ENCODE results near the gene FAM236C.
"Not testable (repeated sequence)": the region's sequence is repeated elsewhere in the genome, so short reads cannot be mapped to it uniquely, and the experiment has no call there.

FAM236C gene

GRCh38 chrX:72912315-72912714 is at the start of gene FAM236C:
TSS of gene FAM236C (plus strand) at chrX:72912615. CDS start at chrX:72912715, 100 bp downstream.
- not testable (repeated sequence) for DNase-seq

- DNase-seq, result not testable (repeated sequence)
Measured at GRCh38 chrX:72882898-72883297, 29.5 kb upstream of the FAM236C start.

DNA sequence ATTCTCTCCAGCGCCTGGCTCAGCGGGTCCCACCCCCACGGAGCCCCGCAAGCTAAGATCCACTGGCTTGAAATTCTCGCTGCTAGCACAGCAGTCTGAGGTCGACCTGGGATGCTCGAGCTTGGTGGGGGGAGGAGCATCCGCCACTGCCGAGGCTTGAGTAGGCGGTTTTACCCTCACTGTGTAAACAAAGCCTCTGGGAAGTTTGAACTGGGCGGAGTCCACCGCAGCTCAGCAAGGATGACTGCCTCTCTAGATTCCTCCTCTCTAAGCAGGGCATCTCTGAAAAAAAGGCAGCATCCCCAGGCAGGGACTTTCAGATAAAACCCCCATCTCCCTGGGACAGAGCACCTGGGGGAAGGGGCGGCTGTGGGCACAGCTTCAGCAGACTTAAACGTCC is 22.7 kb upstream of the FAM236C start:
- DNase-seq, result not testable (repeated sequence)

DNA sequence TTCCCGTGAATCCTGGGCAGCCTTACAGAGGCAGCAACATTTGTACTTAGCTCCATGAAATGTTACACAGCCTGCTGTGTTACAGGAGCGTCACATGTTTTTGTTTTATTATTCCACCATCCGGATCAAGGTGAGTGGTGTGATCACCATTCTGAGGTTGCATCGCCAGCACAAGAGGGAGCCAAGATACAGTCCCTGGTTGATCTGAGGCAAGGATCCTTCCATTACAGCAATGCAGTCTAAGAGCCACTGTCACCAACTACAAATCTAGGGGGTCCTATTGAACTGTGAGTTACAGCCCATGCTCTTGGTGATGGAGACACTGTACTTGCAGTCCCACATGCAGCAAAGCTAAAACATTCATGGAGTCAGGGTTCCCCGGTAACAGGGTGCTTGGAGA is 3.7 kb downstream of the FAM236C start:
- DNase-seq, result not testable (repeated sequence)

DNA sequence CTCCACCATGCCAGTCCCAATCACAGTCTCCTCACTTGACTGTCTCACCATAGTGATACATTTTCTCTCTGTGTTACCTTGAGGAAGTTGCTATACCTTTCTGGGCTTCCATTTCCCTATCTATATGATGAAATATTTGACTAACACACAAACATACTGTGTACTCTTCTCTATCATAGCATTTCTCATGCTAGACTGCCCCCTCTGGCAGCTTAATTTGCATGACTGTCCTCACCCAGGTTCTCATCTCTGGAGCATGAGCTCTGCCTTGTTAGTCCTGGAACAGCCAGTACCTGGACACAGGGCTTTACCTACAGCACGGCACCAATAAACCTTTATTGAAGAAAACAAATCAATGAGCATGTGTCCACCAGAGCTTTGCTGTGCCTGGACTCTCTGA is 19.9 kb downstream of the FAM236C start:
- DNase-seq, result not testable (repeated sequence)

DNA sequence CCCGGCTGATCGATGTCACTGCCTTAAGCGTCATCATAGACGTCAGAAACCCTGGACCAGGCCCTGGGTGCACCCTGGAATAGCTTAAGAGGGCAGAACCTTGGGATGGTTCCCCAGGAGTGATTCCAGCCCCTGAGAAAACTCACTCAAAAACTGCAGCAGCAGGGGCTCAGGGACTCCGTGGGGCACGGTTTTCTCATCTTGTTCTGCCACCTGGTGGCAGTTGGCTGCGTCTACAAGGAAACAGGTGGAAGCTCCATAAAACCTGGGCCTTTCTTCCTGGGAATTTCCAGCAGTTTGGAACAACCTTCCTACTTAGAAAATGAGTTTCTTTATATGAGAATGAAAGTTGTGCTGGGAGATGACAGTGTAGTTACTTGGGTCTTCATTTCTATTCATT is 24.0 kb downstream of the FAM236C start:
- DNase-seq, result not testable (repeated sequence)

DNA sequence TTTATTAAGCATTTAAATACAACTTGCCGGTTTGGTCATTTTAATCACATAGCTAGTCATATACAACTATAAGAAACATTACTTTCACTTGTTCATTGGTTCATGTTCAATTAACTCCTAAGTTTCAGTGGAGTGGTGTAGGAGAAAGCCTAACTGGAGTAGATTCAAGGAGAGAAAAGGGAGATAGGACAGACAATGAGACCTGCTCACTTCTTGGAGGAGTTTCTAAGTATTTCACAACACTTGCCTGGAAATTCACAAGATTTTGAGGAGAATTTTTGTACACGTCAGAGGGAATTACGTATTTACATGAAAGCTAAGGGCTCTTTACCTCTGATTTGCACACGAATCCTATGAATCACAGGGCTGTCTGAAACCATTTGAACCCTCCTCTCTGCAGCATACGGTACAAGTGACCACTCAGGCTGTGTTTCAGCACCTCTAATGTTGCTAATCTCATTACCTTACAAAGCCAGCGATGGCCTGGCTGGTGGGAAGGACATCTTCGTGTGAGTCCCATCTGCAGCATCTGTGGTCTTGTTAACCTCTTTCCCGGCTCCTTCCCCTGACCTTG is 24.6 kb downstream of the FAM236C start:
- not testable (repeated sequence) for DNase-seq

GRCh38 chrX:72937906-72938305 is 25.5 kb downstream of the FAM236C start, which contains the start of gene FAM236A:
TSS of gene FAM236A (plus strand) at chrX:72938206. CDS start at chrX:72938263, 57 bp downstream.
- not testable (repeated sequence) for DNase-seq

GRCh38 chrX:72942272-72942671 is 29.9 kb downstream of the FAM236C start:
- not testable (repeated sequence) for DNase-seq

DNA sequence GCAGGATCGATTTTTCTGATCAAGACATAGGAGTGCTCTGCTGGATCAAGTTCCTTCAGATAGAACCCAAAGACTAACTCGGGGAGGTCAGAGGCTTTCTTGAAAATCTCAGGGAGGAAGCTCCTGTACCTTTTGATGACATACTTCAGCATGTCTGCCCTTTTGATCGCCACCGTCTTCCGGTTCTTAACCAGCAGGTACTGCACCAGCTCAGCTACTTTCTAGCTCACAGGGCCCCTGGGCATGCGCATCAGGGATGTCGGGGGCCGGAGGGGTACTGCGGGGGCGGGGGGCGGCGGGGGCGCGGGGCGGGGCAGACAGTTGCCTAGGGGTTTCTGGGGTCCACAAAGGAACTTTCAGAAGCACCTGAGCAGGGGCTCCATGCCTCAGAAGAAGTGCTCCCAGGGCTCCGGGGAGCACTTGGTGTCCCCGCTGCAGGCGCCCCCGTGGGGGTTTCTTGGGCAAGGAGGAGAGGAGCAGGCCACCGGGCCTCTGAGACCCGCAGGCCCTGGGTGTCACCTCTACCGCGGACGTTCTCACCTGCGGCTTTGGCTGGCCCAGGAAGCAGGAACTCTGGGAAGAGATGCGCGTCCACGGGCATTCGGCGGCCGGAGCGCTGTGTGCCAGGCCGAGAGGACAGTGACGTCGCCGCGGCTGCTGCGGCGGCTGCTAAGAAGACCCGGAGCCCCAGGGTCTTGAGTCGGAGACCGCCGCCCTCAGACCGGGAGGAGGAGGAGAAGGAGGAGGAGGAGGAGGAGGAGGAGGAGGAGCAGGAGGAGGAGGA is 30.8 kb downstream of the FAM236C start:
- not testable (repeated sequence) for DNase-seq

DNA sequence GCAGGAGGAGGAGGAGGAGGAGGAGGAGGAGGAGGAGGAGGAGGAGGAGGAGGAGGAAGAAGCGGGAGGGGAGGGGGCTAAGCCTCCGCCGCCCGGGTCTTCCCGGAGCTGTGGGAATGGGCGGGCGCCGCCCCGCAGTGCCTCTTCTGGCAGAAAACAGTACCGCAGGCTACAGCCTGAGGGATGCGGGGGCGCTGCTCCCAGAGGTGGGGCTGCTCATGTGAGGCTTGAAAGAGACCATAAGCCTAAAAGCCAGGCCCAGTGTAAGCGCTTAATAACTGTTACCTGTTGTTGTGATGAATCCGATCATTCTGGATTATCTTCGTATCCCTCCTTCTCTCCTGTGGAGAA is 31.4 kb downstream of the FAM236C start, which contains the start of gene DMRTC1:
Gene DMRTC1, minus strand, starts transcription at position 19 of the 351 bp plus-strand sequence. CDS start 68,143 bp downstream, outside the sequence.
- DNase-seq, result not testable (repeated sequence)

GRCh38 chrX:72959971-72960370 is 47.6 kb downstream of the FAM236C start:
- DNase-seq, result not testable (repeated sequence)
